Upper lobe of right lung (tissue), 1 donor: Measurements from ENCODE around the gene FGF18. TPM values are rescaled to one million over a fixed set of nuclear protein-coding genes. Genes with fewer than 3 reads are reported as not detected.
A peak's percentile ranks its signal among the peaks of the same experiment; 100 is the strongest.

ENCODE experiments used
- ATAC-seq: fragments of 200-7000 bp; cut with Tn5 transposase; one replicate; pipeline ENCODE4 v1.9.1; 2020; ENCODE audit warnings: mild to moderate bottlenecking, moderate library complexity
- DNase-seq: peaks from one replicate; pipeline ENCODE4 v3.0.0-alpha.2; 2020
- H3K27ac ChIP-seq: fragments of 200-600 bp; one replicate; pipeline ENCODE4 v1.8.0; 2022
- H3K27me3 ChIP-seq: fragments of 200-600 bp; one replicate; pipeline ENCODE4 v1.8.0; 2022; ENCODE audit warnings: mild to moderate bottlenecking
- H3K36me3 ChIP-seq: fragments of 200-600 bp; one replicate; pipeline ENCODE4 v1.8.0; 2022
- H3K4me1 ChIP-seq: fragments of 200-600 bp; one replicate; pipeline ENCODE4 v1.8.0; 2022
- H3K4me3 ChIP-seq: fragments of 200-600 bp; one replicate; pipeline ENCODE4 v1.8.0; 2022; ENCODE audit warnings: mild to moderate bottlenecking
- H3K9me3 ChIP-seq: fragments of 200-600 bp; one replicate; pipeline ENCODE4 v1.8.0; 2022
- intact Hi-C: fragments of 100-400 bp; cut with DNase I; formaldehyde crosslinking; loops from one replicate; pipeline ENCODE4 v1.11.0; 2022
- total RNA-seq: library from RNA; stranded (reverse); fragmentation: NEBNext Ultra II Directional; extraction: Animal tissue kit (Norgen Biotek cat#: 25700); gene quantifications from one replicate; pipeline ENCODE4 v1.2.1, GENCODE V29; 2021
- TF ChIP-seq, protein P1 (sequence below): fragments of 200-600 bp; IDR thresholded peaks from one replicate; pipeline ENCODE4 v1.8.0; 2022; ENCODE audit warnings: antibody characterized with exemption
- donor health status: DM: no; HTN: yes; CAD: no; lungs with severe emphysema.

FGF18 gene
- total RNA-seq, 1 donor from 2014 or later, result 4.2 TPM

DNA sequence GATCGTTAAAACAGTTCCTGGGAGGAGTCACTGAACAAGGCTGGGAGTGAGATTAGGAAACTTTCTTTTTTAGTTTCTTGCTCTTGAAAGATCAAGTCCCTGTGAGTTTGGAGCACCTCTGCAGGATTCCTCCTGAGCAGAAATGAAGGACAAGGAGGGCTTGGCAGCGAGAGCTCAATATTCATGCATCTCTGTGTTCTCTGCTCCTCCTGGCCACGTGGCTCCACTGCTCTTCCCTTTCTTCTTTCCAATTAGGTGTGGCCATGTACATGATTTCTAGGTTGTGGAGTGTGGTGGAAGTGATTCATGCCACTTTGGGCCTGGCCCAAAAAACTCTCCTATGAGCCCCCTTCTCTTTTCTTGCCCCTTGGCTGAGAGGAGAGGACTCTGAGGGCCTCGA, 67.2 kb downstream of the FGF18 start:
- no peak overlapping the region for H3K4me3 ChIP-seq
- no peak for ATAC-seq
- no peak overlapping the region for H3K27ac ChIP-seq
- DNase-seq, result no peak
- intact Hi-C loops, result no loop called here
- no peaks in the 10 kb centered on the region for H3K4me1 ChIP-seq
- no peaks in the 10 kb centered on the region for H3K9me3 ChIP-seq
- TF ChIP-seq, protein P1, sequence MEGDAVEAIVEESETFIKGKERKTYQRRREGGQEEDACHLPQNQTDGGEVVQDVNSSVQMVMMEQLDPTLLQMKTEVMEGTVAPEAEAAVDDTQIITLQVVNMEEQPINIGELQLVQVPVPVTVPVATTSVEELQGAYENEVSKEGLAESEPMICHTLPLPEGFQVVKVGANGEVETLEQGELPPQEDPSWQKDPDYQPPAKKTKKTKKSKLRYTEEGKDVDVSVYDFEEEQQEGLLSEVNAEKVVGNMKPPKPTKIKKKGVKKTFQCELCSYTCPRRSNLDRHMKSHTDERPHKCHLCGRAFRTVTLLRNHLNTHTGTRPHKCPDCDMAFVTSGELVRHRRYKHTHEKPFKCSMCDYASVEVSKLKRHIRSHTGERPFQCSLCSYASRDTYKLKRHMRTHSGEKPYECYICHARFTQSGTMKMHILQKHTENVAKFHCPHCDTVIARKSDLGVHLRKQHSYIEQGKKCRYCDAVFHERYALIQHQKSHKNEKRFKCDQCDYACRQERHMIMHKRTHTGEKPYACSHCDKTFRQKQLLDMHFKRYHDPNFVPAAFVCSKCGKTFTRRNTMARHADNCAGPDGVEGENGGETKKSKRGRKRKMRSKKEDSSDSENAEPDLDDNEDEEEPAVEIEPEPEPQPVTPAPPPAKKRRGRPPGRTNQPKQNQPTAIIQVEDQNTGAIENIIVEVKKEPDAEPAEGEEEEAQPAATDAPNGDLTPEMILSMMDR, result no peak
- no peaks in the 10 kb centered on the region for H3K27me3 ChIP-seq
- H3K36me3 ChIP-seq, result no peaks in the 10 kb centered on the region

DNA sequence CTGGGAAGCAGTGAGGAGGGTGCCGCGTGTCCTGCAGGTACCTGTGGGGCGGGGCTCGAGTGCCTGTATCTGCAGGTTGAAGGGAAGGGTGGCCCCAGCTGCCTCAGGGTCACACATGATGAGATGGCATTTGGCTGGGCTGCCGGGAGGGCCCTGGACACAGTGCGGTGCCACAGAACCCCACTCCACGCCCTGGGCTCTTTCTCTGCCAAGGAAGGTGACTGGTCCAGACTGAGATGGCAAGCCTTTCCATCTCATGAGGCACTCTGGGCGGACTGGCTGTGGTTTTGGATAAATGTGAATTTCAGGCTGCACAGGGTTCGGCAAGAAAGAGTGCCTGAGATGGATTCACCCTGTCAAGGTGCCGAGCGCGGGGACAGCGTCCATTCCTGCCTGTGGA, 69.4 kb downstream of the FGF18 start:
- H3K36me3 ChIP-seq, result no peaks in the 10 kb centered on the region
- H3K9me3 ChIP-seq, result no peaks in the 10 kb centered on the region
- no peak overlapping the region for H3K4me3 ChIP-seq
- DNase-seq (no peak), ATAC-seq (no peak)
- H3K27me3 ChIP-seq, result no peaks in the 10 kb centered on the region
- no peaks in the 10 kb centered on the region for H3K4me1 ChIP-seq
- TF ChIP-seq, protein P1, result no peak
- intact Hi-C loops, result no loop called here
- no peak overlapping the region for H3K27ac ChIP-seq

DNA sequence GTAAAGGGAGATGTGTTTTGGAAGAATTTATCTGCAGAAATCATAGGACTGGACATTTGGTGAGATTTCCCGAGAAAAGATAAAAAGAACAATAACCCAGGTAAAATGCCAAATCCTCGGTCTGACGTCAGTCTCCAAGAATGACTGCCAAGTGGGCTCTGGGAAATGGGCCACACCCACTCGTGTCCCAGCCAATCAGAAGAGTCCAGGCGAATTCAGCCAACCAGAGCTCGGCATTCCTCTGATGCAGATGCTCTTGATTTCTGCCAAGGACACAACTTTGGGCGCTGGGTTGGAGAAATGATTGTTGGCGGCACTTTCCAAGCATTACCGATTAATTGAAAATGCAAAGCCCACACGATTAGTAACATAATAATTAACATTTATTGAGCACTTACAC, 73.3 kb downstream of the FGF18 start:
- no peaks in the 10 kb centered on the region for H3K27me3 ChIP-seq
- no peak overlapping the region for H3K27ac ChIP-seq
- DNase-seq (no peak), ATAC-seq (no peak)
- intact Hi-C loops, result no loop called here
- peaks cover 10% of the 10 kb centered on the region for H3K4me1 ChIP-seq
- TF ChIP-seq, protein P1, result no peak
- no peak overlapping the region for H3K4me3 ChIP-seq
- H3K9me3 ChIP-seq, result no peaks in the 10 kb centered on the region
- no peaks in the 10 kb centered on the region for H3K36me3 ChIP-seq

DNA sequence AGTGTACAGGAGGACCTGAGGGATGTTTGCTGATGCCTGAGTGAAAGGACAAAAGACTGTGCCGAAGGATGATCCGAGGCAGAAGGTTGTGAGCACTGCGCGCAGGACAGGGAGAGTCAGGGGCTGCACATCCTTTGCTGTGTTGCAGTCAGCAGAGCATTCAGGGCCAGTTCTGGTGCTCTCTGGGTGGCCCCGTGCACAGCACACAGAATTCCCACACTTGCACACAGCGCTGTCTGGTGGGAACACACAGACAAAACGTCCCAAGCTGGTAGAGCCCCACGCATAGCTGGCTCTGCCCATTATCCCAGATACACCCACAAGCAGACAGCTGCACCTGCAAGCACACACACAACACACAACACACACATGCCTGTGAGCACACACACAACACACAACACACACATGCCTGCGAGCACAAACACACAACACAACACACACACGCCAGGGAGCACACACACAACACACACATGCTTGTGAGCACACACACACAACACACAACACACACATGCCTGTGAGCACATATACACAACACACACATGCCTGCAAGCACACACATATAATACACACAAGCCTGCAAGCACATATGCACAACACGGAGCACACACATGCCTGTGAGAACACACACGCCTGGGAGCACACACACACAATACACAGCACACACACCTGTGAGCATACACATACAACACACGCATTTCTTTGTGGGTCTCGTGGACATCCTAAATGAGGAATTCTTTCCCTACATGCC, 74.4 kb downstream of the FGF18 start:
- H3K4me3 ChIP-seq, result no peak overlapping the region
- no peaks in the 10 kb centered on the region for H3K9me3 ChIP-seq
- peak overlapping the region; percentile 67 for H3K27ac ChIP-seq
- TF ChIP-seq, protein P1, result no peak
- intact Hi-C loops, result no loop called here
- DNase-seq, result no peak
- no peak for ATAC-seq
- peaks cover 10% of the 10 kb centered on the region for H3K4me1 ChIP-seq
- H3K36me3 ChIP-seq, result no peaks in the 10 kb centered on the region
- H3K27me3 ChIP-seq, result no peaks in the 10 kb centered on the region

DNA sequence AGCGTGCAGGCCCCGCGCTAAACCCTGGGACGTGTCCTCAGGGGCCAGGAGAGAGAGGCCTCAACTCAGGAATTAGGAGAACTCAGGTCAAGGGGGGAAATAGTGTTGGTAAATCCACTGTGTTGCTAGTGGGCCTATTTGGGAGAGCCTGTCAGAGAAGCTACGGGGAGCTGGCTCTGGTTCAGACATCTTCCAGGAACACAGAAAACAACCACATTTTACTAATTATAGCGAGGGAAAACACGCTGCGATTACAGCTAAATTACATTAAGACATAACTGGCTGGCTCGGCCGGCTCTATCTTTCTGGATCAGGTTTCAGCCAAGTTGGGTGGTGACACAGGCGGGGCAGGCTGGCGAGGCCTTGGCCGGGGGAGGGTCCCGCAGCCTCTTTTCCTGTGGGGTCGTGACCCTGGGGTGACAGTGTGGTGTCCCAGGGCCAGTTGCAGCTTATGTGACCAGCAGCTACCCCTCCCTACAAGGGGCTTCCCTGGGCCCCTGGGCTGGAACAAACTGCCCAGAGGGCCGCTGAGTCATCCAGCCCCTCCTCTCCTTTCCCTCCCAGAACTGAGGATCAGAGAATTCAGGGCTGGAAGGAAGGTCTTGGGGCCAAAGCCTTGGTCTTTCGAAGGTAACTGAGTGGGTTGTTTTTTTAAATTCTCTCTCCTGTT, 75.1 kb downstream of the FGF18 start:
- intact Hi-C loops, result no loop called here
- H3K4me1 ChIP-seq, result peaks cover 10% of the 10 kb centered on the region
- no peaks in the 10 kb centered on the region for H3K27me3 ChIP-seq
- H3K27ac ChIP-seq, result peak overlapping the region; percentile 67
- no peaks in the 10 kb centered on the region for H3K9me3 ChIP-seq
- TF ChIP-seq, protein P1, result no peak
- H3K36me3 ChIP-seq, result no peaks in the 10 kb centered on the region
- no peak overlapping the region for H3K4me3 ChIP-seq
- DNase-seq (peak; percentile 70), ATAC-seq (peak; percentile 67)
